Progenitor cell of endocrine pancreas (in vitro differentiated cells): ENCODE results near the gene DYSF. TPM values are rescaled to one million over a fixed set of nuclear protein-coding genes. Genes with fewer than 3 reads are reported as not detected.

Experiments used
- DNase-seq: peaks from one replicate; pipeline ENCODE4 v3.0.0; 2021; ENCODE audit warnings: low spot score; ENCODE audit not compliant: unreplicated experiment
- H3K27ac Mint-ChIP-seq: 2 replicates; pipeline ENCODE4 v1.8.0; 2021; ENCODE audit warnings: mild to moderate bottlenecking, moderate library complexity, mixed read lengths
- H3K27me3 Mint-ChIP-seq: 2 replicates; pipeline ENCODE4 v1.8.0; 2021; ENCODE audit warnings: mixed read lengths
- H3K36me3 Mint-ChIP-seq: 2 replicates; pipeline ENCODE4 v1.8.0; 2022; ENCODE audit warnings: mixed read lengths; ENCODE audit not compliant: insufficient read depth
- H3K4me1 Mint-ChIP-seq: 2 replicates; pipeline ENCODE4 v1.8.0; 2021; ENCODE audit warnings: low read depth, mixed read lengths
- H3K4me3 Mint-ChIP-seq: 2 replicates; pipeline ENCODE4 v1.8.0; 2021; ENCODE audit warnings: low read depth, mild to moderate bottlenecking, moderate library complexity, mixed read lengths
- H3K9me3 Mint-ChIP-seq: 2 replicates; pipeline ENCODE4 v1.8.0; 2021; ENCODE audit warnings: low read depth, mixed read lengths
- total RNA-seq: library from RNA; stranded (reverse); gene quantifications from 2 replicates; pipeline ENCODE4 v1.2.1, GENCODE V29; 2021
- TF ChIP-seq, protein P1 (sequence below): fragments of 200-600 bp; sonication (generic); IDR thresholded peaks from one replicate; pipeline ENCODE4 v1.5.0; 2021; ENCODE audit warnings: antibody characterized with exemption, mild to moderate bottlenecking; ENCODE audit not compliant: unreplicated experiment

Gene DYSF
- total RNA-seq, 1 donor from 2014 or later, result 1.4 TPM

DNA sequence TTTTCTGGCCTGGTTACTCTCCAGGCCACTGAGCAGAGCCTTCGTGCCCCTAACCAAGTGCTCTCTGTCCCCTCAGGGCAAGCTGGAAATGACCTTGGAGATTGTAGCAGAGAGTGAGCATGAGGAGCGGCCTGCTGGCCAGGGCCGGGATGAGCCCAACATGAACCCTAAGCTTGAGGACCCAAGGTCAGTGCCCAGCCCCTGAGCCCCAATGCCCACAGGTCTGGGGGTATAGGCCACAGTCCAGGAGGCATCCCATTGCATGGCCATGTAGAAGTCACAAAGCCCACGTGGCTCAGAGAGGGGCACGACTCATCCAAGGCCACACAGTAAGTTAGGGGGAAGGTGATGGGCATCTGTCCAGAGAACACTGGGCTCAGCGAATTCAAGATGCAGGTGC is 227.6 kb downstream of the DYSF start:
- no peak for DNase-seq
- H3K27me3 Mint-ChIP-seq, result peaks cover 3% of the 10 kb centered on the region
- H3K9me3 Mint-ChIP-seq, result no peaks in the 10 kb centered on the region
- no peaks in the 10 kb centered on the region for H3K36me3 Mint-ChIP-seq
- no peak overlapping the region for H3K27ac Mint-ChIP-seq
- no peaks in the 10 kb centered on the region for H3K4me1 Mint-ChIP-seq
- no peak overlapping the region for H3K4me3 Mint-ChIP-seq
- TF ChIP-seq, protein P1, sequence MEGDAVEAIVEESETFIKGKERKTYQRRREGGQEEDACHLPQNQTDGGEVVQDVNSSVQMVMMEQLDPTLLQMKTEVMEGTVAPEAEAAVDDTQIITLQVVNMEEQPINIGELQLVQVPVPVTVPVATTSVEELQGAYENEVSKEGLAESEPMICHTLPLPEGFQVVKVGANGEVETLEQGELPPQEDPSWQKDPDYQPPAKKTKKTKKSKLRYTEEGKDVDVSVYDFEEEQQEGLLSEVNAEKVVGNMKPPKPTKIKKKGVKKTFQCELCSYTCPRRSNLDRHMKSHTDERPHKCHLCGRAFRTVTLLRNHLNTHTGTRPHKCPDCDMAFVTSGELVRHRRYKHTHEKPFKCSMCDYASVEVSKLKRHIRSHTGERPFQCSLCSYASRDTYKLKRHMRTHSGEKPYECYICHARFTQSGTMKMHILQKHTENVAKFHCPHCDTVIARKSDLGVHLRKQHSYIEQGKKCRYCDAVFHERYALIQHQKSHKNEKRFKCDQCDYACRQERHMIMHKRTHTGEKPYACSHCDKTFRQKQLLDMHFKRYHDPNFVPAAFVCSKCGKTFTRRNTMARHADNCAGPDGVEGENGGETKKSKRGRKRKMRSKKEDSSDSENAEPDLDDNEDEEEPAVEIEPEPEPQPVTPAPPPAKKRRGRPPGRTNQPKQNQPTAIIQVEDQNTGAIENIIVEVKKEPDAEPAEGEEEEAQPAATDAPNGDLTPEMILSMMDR, result no peak

DNA sequence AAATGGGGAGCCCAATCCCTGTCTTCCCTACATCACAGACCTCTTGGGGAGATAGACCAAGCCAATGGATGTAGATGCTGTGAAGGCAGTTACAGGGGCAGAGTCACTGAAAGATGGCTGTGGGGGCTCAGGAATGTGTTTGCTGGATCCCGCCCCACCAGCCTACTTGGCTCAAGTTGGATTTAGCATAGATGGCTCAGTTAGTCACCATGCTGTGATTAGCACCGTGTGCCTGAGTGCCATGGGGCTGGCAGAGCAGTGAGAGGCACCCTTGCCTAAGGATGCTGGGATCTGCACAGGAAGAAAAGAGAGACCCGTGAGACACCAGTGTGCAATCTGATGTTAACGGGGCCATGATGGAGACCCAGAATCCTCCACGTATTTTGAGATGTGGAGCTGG is 228.3 kb downstream of the DYSF start:
- H3K27ac Mint-ChIP-seq, result no peak overlapping the region

DNA sequence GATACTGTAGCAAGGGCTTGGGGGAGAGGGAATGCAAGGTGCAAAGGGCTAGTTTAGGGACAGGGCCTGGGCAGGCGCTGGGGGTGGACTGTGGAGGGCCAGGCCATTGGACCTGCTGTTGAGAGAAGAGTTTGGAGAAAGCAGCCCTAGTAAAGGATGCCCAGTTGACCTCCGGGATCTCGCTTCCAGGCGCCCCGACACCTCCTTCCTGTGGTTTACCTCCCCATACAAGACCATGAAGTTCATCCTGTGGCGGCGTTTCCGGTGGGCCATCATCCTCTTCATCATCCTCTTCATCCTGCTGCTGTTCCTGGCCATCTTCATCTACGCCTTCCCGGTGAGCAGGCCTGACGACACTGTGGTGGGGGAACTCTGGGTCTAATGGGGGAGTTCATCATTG is 229.0 kb downstream of the DYSF start:
- H3K27ac Mint-ChIP-seq, result no peak overlapping the region
- H3K27me3 Mint-ChIP-seq, result peaks cover 3% of the 10 kb centered on the region
- no peak overlapping the region for H3K4me3 Mint-ChIP-seq
- H3K4me1 Mint-ChIP-seq, result no peaks in the 10 kb centered on the region
- TF ChIP-seq, protein P1, result no peak
- H3K9me3 Mint-ChIP-seq, result no peaks in the 10 kb centered on the region
- no peaks in the 10 kb centered on the region for H3K36me3 Mint-ChIP-seq
- DNase-seq, result no peak

More for the DNA sequence above, 228.3 kb downstream of the DYSF start:
- Mint-ChIP-seq H3K9me3 (no peaks in the 10 kb centered on the region), H3K4me3 (no peak overlapping the region), H3K27me3 (peaks cover 3% of the 10 kb centered on the region), H3K4me1 (no peaks in the 10 kb centered on the region), H3K36me3 (no peaks in the 10 kb centered on the region)
- TF ChIP-seq, protein P1, result no peak
- DNase-seq, result no peak

DNA sequence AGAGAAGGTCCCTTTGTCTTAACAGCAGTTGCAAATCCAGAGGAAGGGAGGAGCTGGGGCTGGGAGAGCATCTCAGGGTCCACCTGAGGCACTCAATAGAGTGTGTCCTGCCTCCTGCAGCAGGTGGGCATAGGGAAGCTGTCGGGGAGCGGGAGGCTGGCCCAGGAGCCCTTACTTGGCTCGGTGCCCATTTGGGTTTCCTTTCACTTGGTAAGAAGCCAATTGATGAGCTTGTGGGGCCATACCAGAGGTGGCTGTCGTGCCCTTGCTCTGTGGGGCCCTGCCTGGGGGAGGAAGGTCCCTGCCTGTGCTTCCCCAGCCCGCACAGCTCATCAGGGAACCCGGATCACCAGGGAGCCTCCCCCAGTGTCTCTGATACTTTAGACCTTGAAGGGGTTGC is 229.7 kb downstream of the DYSF start:
- Mint-ChIP-seq H3K27me3 (peaks cover 3% of the 10 kb centered on the region), H3K27ac (no peak overlapping the region), H3K9me3 (no peaks in the 10 kb centered on the region), H3K4me3 (no peak overlapping the region), H3K4me1 (no peaks in the 10 kb centered on the region), H3K36me3 (no peaks in the 10 kb centered on the region)
- DNase-seq, result no peak
- TF ChIP-seq, protein P1, result no peak

DNA sequence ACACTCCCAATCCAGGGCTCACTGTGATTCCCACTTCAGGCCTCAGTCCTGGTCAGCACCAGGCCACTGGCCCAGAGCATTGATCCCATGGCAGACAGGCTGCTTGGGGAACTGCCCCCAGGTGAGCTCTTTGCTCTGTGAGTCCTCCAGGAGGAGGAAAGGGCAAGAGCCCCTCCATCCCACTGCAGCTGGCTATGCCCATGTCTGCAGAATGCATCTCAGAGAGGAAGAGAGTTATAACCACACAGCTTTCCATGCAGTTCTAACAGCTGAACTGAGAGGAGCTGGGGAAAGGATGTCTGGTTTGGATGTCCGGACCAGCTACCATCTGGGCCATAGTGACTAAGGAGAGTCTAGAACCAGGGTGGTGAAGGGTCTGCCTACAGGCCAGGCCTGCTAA is 230.3 kb downstream of the DYSF start:
- Mint-ChIP-seq H3K4me3 (no peak overlapping the region), H3K36me3 (peaks cover 1% of the 10 kb centered on the region), H3K4me1 (no peaks in the 10 kb centered on the region), H3K27ac (no peak overlapping the region), H3K27me3 (peaks cover 6% of the 10 kb centered on the region), H3K9me3 (no peaks in the 10 kb centered on the region)
- TF ChIP-seq, protein P1, result no peak
- no peak for DNase-seq
